Measurements from ENCODE around the gene DSC3. TPM values are rescaled to one million over a fixed set of nuclear protein-coding genes. Genes with fewer than 3 reads are reported as not detected.

DSC3 gene
- total RNA-seq, 1 experiment from 2014 or later, result 7.6 TPM

- peak overlapping the region; percentile 97 for H2AFZ ChIP-seq (ENCODE audit: low read depth, low read length, poor library complexity, severe bottlenecking)
- DNase-seq (ENCODE audit: low read depth, low spot score) (peak; percentile 34), ATAC-seq (peak; percentile 75)
- H3K4me1 ChIP-seq (ENCODE audit: control insufficient read depth in 1 of 2, insufficient read depth in 2 of 2, low read length in 2 of 2), result peaks cover 0 to 4% of the 10 kb centered on the region in 2 experiments; a peak in 2 of 4 replicates
- H3K9me2 ChIP-seq (ENCODE audit: insufficient read depth), result no peaks in the 10 kb centered on the region
- TF ChIP-seq CEBPB (IDR thresholded peaks at IDR 0.05; ENCODE audit: low read depth) (no peak), POLR2AphosphoS5 (IDR thresholded peaks at IDR 0.05; ENCODE audit: low read depth, low read length) (no peak), FOSL1 (IDR thresholded peaks at IDR 0.05; ENCODE audit: low read depth) (no peak), RAD21 (IDR thresholded peaks at IDR 0.05; ENCODE audit: low read depth) (peak; percentile 48), SP1 (IDR thresholded peaks at IDR 0.05; ENCODE audit: low read depth) (no peak)
- TF ChIP-seq, protein P1, sequence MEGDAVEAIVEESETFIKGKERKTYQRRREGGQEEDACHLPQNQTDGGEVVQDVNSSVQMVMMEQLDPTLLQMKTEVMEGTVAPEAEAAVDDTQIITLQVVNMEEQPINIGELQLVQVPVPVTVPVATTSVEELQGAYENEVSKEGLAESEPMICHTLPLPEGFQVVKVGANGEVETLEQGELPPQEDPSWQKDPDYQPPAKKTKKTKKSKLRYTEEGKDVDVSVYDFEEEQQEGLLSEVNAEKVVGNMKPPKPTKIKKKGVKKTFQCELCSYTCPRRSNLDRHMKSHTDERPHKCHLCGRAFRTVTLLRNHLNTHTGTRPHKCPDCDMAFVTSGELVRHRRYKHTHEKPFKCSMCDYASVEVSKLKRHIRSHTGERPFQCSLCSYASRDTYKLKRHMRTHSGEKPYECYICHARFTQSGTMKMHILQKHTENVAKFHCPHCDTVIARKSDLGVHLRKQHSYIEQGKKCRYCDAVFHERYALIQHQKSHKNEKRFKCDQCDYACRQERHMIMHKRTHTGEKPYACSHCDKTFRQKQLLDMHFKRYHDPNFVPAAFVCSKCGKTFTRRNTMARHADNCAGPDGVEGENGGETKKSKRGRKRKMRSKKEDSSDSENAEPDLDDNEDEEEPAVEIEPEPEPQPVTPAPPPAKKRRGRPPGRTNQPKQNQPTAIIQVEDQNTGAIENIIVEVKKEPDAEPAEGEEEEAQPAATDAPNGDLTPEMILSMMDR (IDR thresholded peaks at IDR 0.05 in 2 of 3, conservative IDR thresholded peaks at IDR 0.05 in 1 of 3; ENCODE audit: borderline replicate concordance in 1 of 3, insufficient read depth in 1 of 3, low read depth in 2 of 3, low read length in 2 of 3), result peak; percentile 25 to 66 (median 33); a peak in 4 of 6 replicates
- H3K79me2 ChIP-seq (ENCODE audit: insufficient read depth, low read length), result no peaks in the 10 kb centered on the region
- H3K9me3 ChIP-seq (ENCODE audit: control insufficient read depth in 1 of 2, insufficient read depth in 1 of 2, low read depth in 1 of 2, low read length in 2 of 2), result no peaks in the 10 kb centered on the region
- intact Hi-C loops (cut with micrococcal nuclease), result loop anchor here (2.0 to 10.0 kb wide), 4 partner anchors 591 to 1099 kb away; no protein-coding TSS in a partner anchor
- H3K4me3 ChIP-seq (replicated peaks in 1 of 2; ENCODE audit: low read depth in 1 of 2, low read length in 2 of 2), result no peak overlapping the region
- H3K27me3 ChIP-seq (ENCODE audit: insufficient read depth, low read length), result no peaks in the 10 kb centered on the region
- H3K9ac ChIP-seq (ENCODE audit: low read length), result no peak overlapping the region
- BruUV-seq (replicated peaks), result no TSS peak
- no peak overlapping the region for H3K27ac ChIP-seq (ENCODE audit: low read depth, low read length)
- ChIA-PET CTCF (interaction anchor here (0.6 to 1.4 kb wide), 5 partner anchors 9 to 592 kb away, joined by 3 to 5 read pairs (median 3); no protein-coding TSS in a partner anchor), POLR2A (interaction anchor here (0.6 kb wide), 1 partner anchor 188 kb away, joined by 4 read pairs; no protein-coding TSS in a partner anchor), RAD21 (ENCODE audit: low non-redundant PET in 1 of 2, low total read pairs in 2 of 2, uncharacterized antibody in 2 of 2, unreplicated experiment in 2 of 2) (no interaction called here)
- H3K4me2 ChIP-seq (ENCODE audit: low read length), result no peak overlapping the region
- no peaks in the 10 kb centered on the region for H3K36me3 ChIP-seq (ENCODE audit: control insufficient read depth in 1 of 2, insufficient read depth in 2 of 2, low read length in 2 of 2)
- no peaks in the 10 kb centered on the region for H4K20me1 ChIP-seq (ENCODE audit: insufficient read depth)
Observed at GRCh38 chr18:30971338-30971956, 71.1 kb downstream of the DSC3 start.
